ENCODE results near the gene LRRC42. TPM values are rescaled to one million over a fixed set of nuclear protein-coding genes. Genes with fewer than 3 reads are reported as not detected.

The LRRC42 gene
- total RNA-seq, 1 donor from 2014 or later = 30.1 TPM

DNA sequence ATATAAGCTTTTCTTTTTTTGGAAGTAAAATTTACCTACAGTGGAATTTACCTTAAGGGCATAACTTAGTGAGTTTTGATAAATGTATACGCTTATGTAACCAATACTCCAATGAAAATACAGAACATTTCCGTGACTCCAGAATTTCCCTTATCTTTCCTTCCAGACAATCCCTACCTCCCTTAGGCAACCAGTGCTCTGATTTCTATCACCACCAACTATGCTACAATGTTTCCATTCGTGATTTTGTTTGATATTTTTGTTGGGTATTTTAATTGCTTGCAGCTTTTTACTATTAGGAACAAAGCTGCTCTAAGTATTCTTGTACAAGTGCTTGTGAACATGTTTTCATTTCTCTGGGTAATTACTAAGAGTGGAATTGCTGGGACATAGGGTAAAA, 15.2 kb upstream of the LRRC42 start:
- Mint-ChIP-seq H3K9me3 (ENCODE audit: unreplicated experiment) (peaks cover 18% of the 10 kb centered on the region), H3K36me3 (ENCODE audit: unreplicated experiment) (peaks cover 52% of the 10 kb centered on the region), H3K27ac (ENCODE audit: unreplicated experiment) (no peak overlapping the region), H3K27me3 (ENCODE audit: unreplicated experiment) (no peaks in the 10 kb centered on the region), H3K4me1 (ENCODE audit: unreplicated experiment) (peaks cover 13% of the 10 kb centered on the region), H3K4me3 (ENCODE audit: unreplicated experiment) (no peak overlapping the region)
- TF ChIP-seq, protein P1, sequence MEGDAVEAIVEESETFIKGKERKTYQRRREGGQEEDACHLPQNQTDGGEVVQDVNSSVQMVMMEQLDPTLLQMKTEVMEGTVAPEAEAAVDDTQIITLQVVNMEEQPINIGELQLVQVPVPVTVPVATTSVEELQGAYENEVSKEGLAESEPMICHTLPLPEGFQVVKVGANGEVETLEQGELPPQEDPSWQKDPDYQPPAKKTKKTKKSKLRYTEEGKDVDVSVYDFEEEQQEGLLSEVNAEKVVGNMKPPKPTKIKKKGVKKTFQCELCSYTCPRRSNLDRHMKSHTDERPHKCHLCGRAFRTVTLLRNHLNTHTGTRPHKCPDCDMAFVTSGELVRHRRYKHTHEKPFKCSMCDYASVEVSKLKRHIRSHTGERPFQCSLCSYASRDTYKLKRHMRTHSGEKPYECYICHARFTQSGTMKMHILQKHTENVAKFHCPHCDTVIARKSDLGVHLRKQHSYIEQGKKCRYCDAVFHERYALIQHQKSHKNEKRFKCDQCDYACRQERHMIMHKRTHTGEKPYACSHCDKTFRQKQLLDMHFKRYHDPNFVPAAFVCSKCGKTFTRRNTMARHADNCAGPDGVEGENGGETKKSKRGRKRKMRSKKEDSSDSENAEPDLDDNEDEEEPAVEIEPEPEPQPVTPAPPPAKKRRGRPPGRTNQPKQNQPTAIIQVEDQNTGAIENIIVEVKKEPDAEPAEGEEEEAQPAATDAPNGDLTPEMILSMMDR (IDR thresholded peaks at IDR 0.05) = no peak
- no peak for DNase-seq (ENCODE audit: extremely low spot score, unreplicated experiment)

DNA sequence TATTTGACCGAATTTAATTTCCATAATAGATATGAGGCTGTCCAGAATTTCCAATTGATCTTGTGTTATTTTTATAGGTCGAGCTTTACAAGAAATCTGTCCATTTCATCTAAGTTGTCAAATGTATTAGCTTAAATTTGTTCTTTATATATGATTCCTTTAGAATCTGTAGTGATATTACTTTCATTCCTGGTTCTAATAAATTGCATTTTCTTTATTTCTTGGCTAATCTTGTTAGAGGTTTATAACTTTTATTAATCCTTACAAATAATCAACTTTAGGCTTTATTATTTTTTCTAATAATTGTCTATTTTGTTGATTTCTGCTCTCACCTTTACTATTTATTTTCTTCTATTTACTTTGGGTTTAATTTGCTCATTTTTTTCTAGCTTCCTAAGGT, 14.6 kb upstream of the LRRC42 start:
- Mint-ChIP-seq H3K27me3 (ENCODE audit: unreplicated experiment) (no peaks in the 10 kb centered on the region), H3K27ac (ENCODE audit: unreplicated experiment) (no peak overlapping the region), H3K4me3 (ENCODE audit: unreplicated experiment) (no peak overlapping the region), H3K9me3 (ENCODE audit: unreplicated experiment) (peaks cover 18% of the 10 kb centered on the region), H3K36me3 (ENCODE audit: unreplicated experiment) (peaks cover 52% of the 10 kb centered on the region), H3K4me1 (ENCODE audit: unreplicated experiment) (peaks cover 13% of the 10 kb centered on the region)
- no peak for DNase-seq (ENCODE audit: extremely low spot score, unreplicated experiment)
- TF ChIP-seq, protein P1 (IDR thresholded peaks at IDR 0.05) = no peak

DNA sequence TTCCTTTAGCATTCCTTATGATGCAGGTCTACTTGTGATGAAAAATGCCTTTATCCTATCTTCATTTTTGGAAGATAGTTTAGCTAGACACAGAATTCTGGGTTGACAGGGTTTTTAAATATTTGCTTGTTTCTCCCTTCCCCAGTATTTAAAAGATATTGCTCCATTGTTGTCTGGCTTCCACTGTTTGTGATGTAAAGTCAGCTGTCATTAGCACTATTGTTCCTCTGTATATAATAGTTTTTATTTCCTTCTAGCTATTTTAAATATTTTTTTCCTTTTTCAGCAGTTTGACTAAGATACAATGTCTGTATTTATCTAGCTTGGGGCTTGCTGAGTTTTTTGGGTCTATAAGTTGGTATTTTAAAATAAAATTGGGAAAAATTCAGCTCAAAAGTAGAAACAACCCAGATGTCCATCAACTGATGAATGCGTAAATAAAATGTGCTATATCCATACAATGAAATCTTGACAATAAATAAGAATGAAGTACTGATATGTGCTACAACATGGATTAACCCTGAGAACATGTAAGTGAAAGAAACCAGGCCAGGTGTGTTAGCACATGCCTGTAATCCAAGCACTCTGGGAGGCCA, 11.9 kb upstream of the LRRC42 start:
- no peaks in the 10 kb centered on the region for H3K27me3 Mint-ChIP-seq (ENCODE audit: unreplicated experiment)
- TF ChIP-seq, protein P1 (IDR thresholded peaks at IDR 0.05) = no peak
- H3K4me1 Mint-ChIP-seq (ENCODE audit: unreplicated experiment) = peaks cover 9% of the 10 kb centered on the region
- no peak overlapping the region for H3K27ac Mint-ChIP-seq (ENCODE audit: unreplicated experiment)
- no peak for DNase-seq (ENCODE audit: extremely low spot score, unreplicated experiment)
- peaks cover 18% of the 10 kb centered on the region for H3K9me3 Mint-ChIP-seq (ENCODE audit: unreplicated experiment)
- H3K4me3 Mint-ChIP-seq (ENCODE audit: unreplicated experiment) = no peak overlapping the region
- H3K36me3 Mint-ChIP-seq (ENCODE audit: unreplicated experiment) = peaks cover 52% of the 10 kb centered on the region

DNA sequence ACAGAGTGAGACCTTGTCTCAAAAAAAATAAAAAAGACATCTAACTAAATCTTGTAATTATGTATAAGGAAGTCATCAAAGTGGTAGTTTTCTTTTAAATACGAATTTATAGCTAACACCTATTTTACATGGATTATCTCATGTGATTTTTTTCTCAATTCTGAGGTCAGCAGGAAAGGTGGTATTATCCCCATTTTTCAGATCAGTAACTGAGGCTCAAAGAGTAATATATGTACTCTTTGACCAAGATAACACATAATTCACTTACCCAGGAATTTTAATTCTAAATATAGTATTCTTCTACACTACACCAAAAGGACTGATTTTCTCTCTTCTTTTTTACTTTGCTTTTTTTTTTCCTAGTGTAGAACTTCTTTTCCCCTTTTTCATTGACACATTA, 9.7 kb upstream of the LRRC42 start:
- peaks cover 36% of the 10 kb centered on the region for H3K36me3 Mint-ChIP-seq (ENCODE audit: unreplicated experiment)
- no peak for DNase-seq (ENCODE audit: extremely low spot score, unreplicated experiment)
- no peak overlapping the region for H3K4me3 Mint-ChIP-seq (ENCODE audit: unreplicated experiment)
- H3K9me3 Mint-ChIP-seq (ENCODE audit: unreplicated experiment) = peaks cover 12% of the 10 kb centered on the region
- H3K27me3 Mint-ChIP-seq (ENCODE audit: unreplicated experiment) = no peaks in the 10 kb centered on the region
- H3K4me1 Mint-ChIP-seq (ENCODE audit: unreplicated experiment) = peaks cover 2% of the 10 kb centered on the region
- TF ChIP-seq, protein P1 (IDR thresholded peaks at IDR 0.05) = no peak
- no peak overlapping the region for H3K27ac Mint-ChIP-seq (ENCODE audit: unreplicated experiment)

DNA sequence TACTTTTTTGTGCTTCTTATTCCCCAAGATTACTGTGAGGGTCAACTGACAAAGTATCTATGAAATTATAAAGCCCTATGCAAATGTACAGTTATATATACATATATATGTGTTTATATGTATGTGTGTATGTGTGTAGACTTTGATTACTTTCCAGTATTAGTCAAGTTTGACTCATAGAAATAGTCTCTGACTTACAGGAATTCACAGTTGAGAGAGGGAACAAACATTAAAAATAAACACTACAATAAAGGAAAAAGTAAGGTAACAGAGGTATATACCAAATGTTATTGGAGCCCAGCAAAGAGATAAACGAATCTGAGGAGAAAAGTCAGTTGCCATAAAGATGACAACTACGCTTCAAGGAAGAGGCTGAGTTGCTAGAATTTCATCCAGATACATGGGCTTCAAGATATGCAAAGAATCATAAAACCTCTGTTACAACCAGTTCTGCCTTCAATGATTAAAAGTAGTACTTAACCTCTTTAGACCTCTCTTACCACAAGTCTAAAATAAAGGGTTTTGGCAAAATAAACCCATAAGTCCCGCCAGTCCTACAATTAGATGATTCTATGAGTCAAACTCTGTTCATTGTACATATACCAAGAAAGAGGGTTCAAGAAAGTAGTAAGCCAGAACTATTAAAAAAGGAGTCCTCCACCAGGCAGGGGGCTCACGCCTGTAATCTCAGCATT, 7.9 kb upstream of the LRRC42 start:
- Mint-ChIP-seq H3K27ac (ENCODE audit: unreplicated experiment) (no peak overlapping the region), H3K27me3 (ENCODE audit: unreplicated experiment) (no peaks in the 10 kb centered on the region), H3K4me3 (ENCODE audit: unreplicated experiment) (no peak overlapping the region), H3K4me1 (ENCODE audit: unreplicated experiment) (peaks cover 7% of the 10 kb centered on the region), H3K9me3 (ENCODE audit: unreplicated experiment) (peaks cover 12% of the 10 kb centered on the region), H3K36me3 (ENCODE audit: unreplicated experiment) (peaks cover 28% of the 10 kb centered on the region)
- no peak for DNase-seq (ENCODE audit: extremely low spot score, unreplicated experiment)
- TF ChIP-seq, protein P1 (IDR thresholded peaks at IDR 0.05) = no peak
